Neural cell (in vitro differentiated cells): ENCODE results near the gene USP38. TPM values are rescaled to one million over a fixed set of nuclear protein-coding genes. Genes with fewer than 3 reads are reported as not detected.

ENCODE experiments used
- H2AFZ ChIP-seq: fragments of 200-600, 300-800 bp; sonication (generic), shearing (Covaris generic); 2 replicates; pipeline ENCODE4 v1.6.0; 2014; ENCODE audit warnings: low read depth, mild to moderate bottlenecking, antibody characterized with exemption, low read length, moderate library complexity
- H3F3A ChIP-seq: fragments of 200-600 bp; shearing (Covaris generic); 2 replicates; pipeline ENCODE4 v1.6.1; 2016; ENCODE audit warnings: mild to moderate bottlenecking, moderate library complexity, mixed read lengths, antibody characterized with exemption, low read length; ENCODE audit not compliant: insufficient read depth, poor library complexity, severe bottlenecking
- H3K27ac ChIP-seq: fragments of 200-600, 300-800 bp; sonication (generic), shearing (Covaris generic); 2 replicates; pipeline ENCODE4 v1.5.1; 2014; ENCODE audit warnings: mild to moderate bottlenecking, low read length, moderate library complexity
- H3K27me3 ChIP-seq: fragments of 300-800, 200-600 bp; sonication (generic), shearing (Covaris generic); 2 replicates; pipeline ENCODE4 v1.6.0; 2014; ENCODE audit warnings: mild to moderate bottlenecking, low read depth, low read length, moderate library complexity; ENCODE audit not compliant: insufficient read depth
- H3K36me3 ChIP-seq: fragments of 300-800, 200-600 bp; sonication (generic), shearing (Covaris generic); 2 replicates; pipeline ENCODE4 v1.5.1; 2014; ENCODE audit warnings: mild to moderate bottlenecking, antibody characterized with exemption, low read length, moderate library complexity; ENCODE audit not compliant: insufficient read depth
- H3K4me2 ChIP-seq: fragments of 300-800, 200-600 bp; sonication (generic), shearing (Covaris generic); 2 replicates; pipeline ENCODE4 v1.6.0; 2014; ENCODE audit warnings: mild to moderate bottlenecking, low read length
- H3K4me3 ChIP-seq: fragments of 300-800, 200-600 bp; sonication (generic), shearing (Covaris generic); 2 replicates; pipeline ENCODE4 v1.5.1; 2014; ENCODE audit warnings: mild to moderate bottlenecking, low read length, moderate library complexity
- H3K79me2 ChIP-seq: fragments of 200-600 bp; shearing (Covaris generic); replicated peaks from 2 replicates; pipeline ENCODE4 v1.6.0; 2014; ENCODE audit warnings: mild to moderate bottlenecking, low read length, moderate library complexity; ENCODE audit not compliant: insufficient read depth
- H3K9ac ChIP-seq: fragments of 300-800, 200-600 bp; sonication (generic), shearing (Covaris generic); 2 replicates; pipeline ENCODE4 v1.6.1; 2016; ENCODE audit warnings: mild to moderate bottlenecking, low read length, mixed read lengths
- H3K9me2 ChIP-seq: fragments of 200-600 bp; shearing (Covaris generic); 2 replicates; pipeline ENCODE4 v1.6.1; 2016; ENCODE audit warnings: mild to moderate bottlenecking, low read length, mixed read lengths; ENCODE audit not compliant: insufficient read depth
- H3K9me3 ChIP-seq: fragments of 200-600, 300-800 bp; sonication (generic), shearing (Covaris generic); 2 replicates; pipeline ENCODE4 v1.6.1; 2016; ENCODE audit warnings: mild to moderate bottlenecking, mixed run types, low read length, moderate library complexity, mixed read lengths
- H4K20me1 ChIP-seq: fragments of 200-600 bp; shearing (Covaris generic); 2 replicates; pipeline ENCODE4 v1.6.1; 2016; ENCODE audit warnings: mild to moderate bottlenecking, mixed run types; ENCODE audit not compliant: insufficient read depth
- CTCF ChIP-seq: fragments of 450-650 bp; IDR thresholded peaks from 2 replicates; pipeline ENCODE4 v1.5.1; 2014; ENCODE audit warnings: antibody characterized with exemption, mild to moderate bottlenecking, moderate library complexity; ENCODE audit not compliant: poor library complexity, severe bottlenecking
- EP300 ChIP-seq: fragments of 450-650 bp; conservative IDR thresholded peaks from 2 replicates; pipeline ENCODE4 v1.6.1; 2014; ENCODE audit warnings: antibody characterized with exemption, mild to moderate bottlenecking, moderate library complexity; ENCODE audit not compliant: poor library complexity, severe bottlenecking
- EZH2 ChIP-seq: fragments of 200-600, 300-800 bp; shearing (Covaris generic), sonication (generic); IDR thresholded peaks from 2 replicates; pipeline ENCODE4 v1.6.1; 2014; ENCODE audit warnings: antibody characterized with exemption, low read length, borderline replicate concordance, mild to moderate bottlenecking; ENCODE audit not compliant: insufficient read depth, poor library complexity, severe bottlenecking
- MXI1 ChIP-seq: fragments of 450-650 bp; conservative IDR thresholded peaks from 2 replicates; pipeline ENCODE4 v1.6.1; 2014; ENCODE audit warnings: antibody characterized with exemption, mild to moderate bottlenecking; ENCODE audit not compliant: poor library complexity, severe bottlenecking
- POLR2AphosphoS5 ChIP-seq: IDR thresholded peaks from 2 replicates; pipeline ENCODE4 v1.6.1; 2012
- RAD21 ChIP-seq: fragments of 450-650 bp; conservative IDR thresholded peaks from 2 replicates; pipeline ENCODE4 v1.6.1; 2014; ENCODE audit warnings: antibody characterized with exemption, mild to moderate bottlenecking, moderate library complexity
- REST ChIP-seq: IDR thresholded peaks from 2 replicates; pipeline ENCODE4 v1.6.1; 2012; ENCODE audit warnings: borderline replicate concordance
- SMC3 ChIP-seq: fragments of 450-650 bp; conservative IDR thresholded peaks from 2 replicates; pipeline ENCODE4 v1.6.1; 2014; ENCODE audit warnings: antibody characterized with exemption, mild to moderate bottlenecking, moderate library complexity; ENCODE audit not compliant: poor library complexity
- TAF1 ChIP-seq: IDR thresholded peaks from 2 replicates; pipeline ENCODE4 v1.6.1; 2012; ENCODE audit warnings: low read depth
- polyA plus RNA-seq: library from polyadenylated mRNA; depleted of rRNA; stranded (reverse); fragments of >200 nt; gene quantifications from 2 replicates; pipeline ENCODE4 v1.2.3, GENCODE V29; 2014

Gene USP38
- polyA plus RNA-seq, 1 donor from 2014 or later = 9.5 TPM

GRCh38 chr4:143203577-143203976, 18.9 kb downstream of the USP38 start:
- H3K9me3 ChIP-seq = no peaks in the 10 kb centered on the region
- TF ChIP-seq REST (no peak), EZH2 (no peak), SMC3 (no peak), CTCF (no peak), MXI1 (no peak), POLR2AphosphoS5 (no peak), EP300 (no peak), TAF1 (no peak), RAD21 (no peak)
- H3K9ac ChIP-seq = no peak overlapping the region
- H3K4me3 ChIP-seq = no peak overlapping the region
- H3K9me2 ChIP-seq = no peaks in the 10 kb centered on the region
- H3K27me3 ChIP-seq = no peaks in the 10 kb centered on the region
- H4K20me1 ChIP-seq = no peaks in the 10 kb centered on the region
- peaks cover 12% of the 10 kb centered on the region for H3K79me2 ChIP-seq
- H2AFZ ChIP-seq = no peak overlapping the region
- H3K36me3 ChIP-seq = peaks cover 13% of the 10 kb centered on the region
- no peaks in the 10 kb centered on the region for H3F3A ChIP-seq
- H3K4me2 ChIP-seq = no peak overlapping the region
- H3K27ac ChIP-seq = no peak overlapping the region

GRCh38 chr4:143207555-143207954, 22.8 kb downstream of the USP38 start:
- peaks cover 10% of the 10 kb centered on the region for H3K36me3 ChIP-seq
- no peak for TF ChIP-seq POLR2AphosphoS5
- TF ChIP-seq RAD21 = no peak
- TF ChIP-seq CTCF = peak; percentile 25
- no peak for TF ChIP-seq REST
- peak; percentile 37 for TF ChIP-seq SMC3
- TF ChIP-seq MXI1 = no peak
- H3K9ac ChIP-seq = no peak overlapping the region
- H4K20me1 ChIP-seq = no peaks in the 10 kb centered on the region
- no peak overlapping the region for H3K27ac ChIP-seq
- no peaks in the 10 kb centered on the region for H3F3A ChIP-seq
- H3K79me2 ChIP-seq = peaks cover under 1% of the 10 kb centered on the region
- no peaks in the 10 kb centered on the region for H3K9me2 ChIP-seq
- no peak overlapping the region for H3K4me2 ChIP-seq
- no peaks in the 10 kb centered on the region for H3K27me3 ChIP-seq
- H3K9me3 ChIP-seq = no peaks in the 10 kb centered on the region
- no peak overlapping the region for H2AFZ ChIP-seq
- no peak overlapping the region for H3K4me3 ChIP-seq
